Astrocyte (in vitro differentiated cells and primary cell): Measurements from ENCODE around the gene UPB1. TPM values are rescaled to one million over a fixed set of nuclear protein-coding genes. Genes with fewer than 3 reads are reported as not detected.

Source experiments
- DNase-seq: peaks from one replicate; pipeline ENCODE4 v3.0.0-alpha.2; 2010; ENCODE audit warnings: low read depth
- FAIRE-seq: peaks from 2 replicates; lab custom pipeline; 2011; peaks lifted over from hg19 to GRCh38; lab: Jason Lieb, UNC
- H2AFZ ChIP-seq: 2 replicates; pipeline ENCODE4 v1.6.0; 2012; ENCODE audit warnings: low read depth, low read length, inconsistent platforms
- H3K27ac ChIP-seq: 2 replicates; pipeline ENCODE4 v1.5.1; 2011; ENCODE audit warnings: low read depth, low read length, inconsistent platforms
- H3K27me3 ChIP-seq: 2 replicates; pipeline ENCODE4 v1.6.0; 2011; ENCODE audit warnings: low read length, inconsistent platforms; ENCODE audit not compliant: insufficient read depth
- H3K36me3 ChIP-seq: 2 replicates; pipeline ENCODE4 v1.5.1; 2011; ENCODE audit warnings: low read length, inconsistent platforms; ENCODE audit not compliant: insufficient read depth
- H3K4me1 ChIP-seq: 2 replicates; pipeline ENCODE4 v1.5.1; 2011; ENCODE audit warnings: low read length, inconsistent platforms; ENCODE audit not compliant: insufficient read depth
- H3K4me2 ChIP-seq: 2 replicates; pipeline ENCODE4 v1.6.0; 2012; ENCODE audit warnings: low read length, inconsistent platforms
- H3K4me3 ChIP-seq: 2 replicates; pipeline ENCODE4 v1.5.1; 2011; ENCODE audit warnings: low read depth, mild to moderate bottlenecking, low read length, inconsistent platforms; ENCODE audit not compliant: insufficient read depth
- H3K79me2 ChIP-seq: 2 replicates; pipeline ENCODE4 v1.6.0; 2012; ENCODE audit warnings: mild to moderate bottlenecking, low read length, inconsistent platforms; ENCODE audit not compliant: insufficient read depth
- H3K9ac ChIP-seq: 2 replicates; pipeline ENCODE4 v1.6.0; 2012; ENCODE audit warnings: mild to moderate bottlenecking, low read length, inconsistent platforms
- H3K9me3 ChIP-seq: 2 replicates; pipeline ENCODE4 v1.5.1; 2012; ENCODE audit warnings: low read depth, mild to moderate bottlenecking, low read length, inconsistent platforms; ENCODE audit not compliant: insufficient read depth
- H4K20me1 ChIP-seq: 2 replicates; pipeline ENCODE4 v1.6.0; 2012; ENCODE audit warnings: low read length, inconsistent platforms; ENCODE audit not compliant: insufficient read depth
- H3K27ac Mint-ChIP-seq: one replicate; pipeline ENCODE4 v1.8.0; 2021; ENCODE audit warnings: mild to moderate bottlenecking, mixed read lengths; ENCODE audit not compliant: unreplicated experiment
- H3K27me3 Mint-ChIP-seq: one replicate; pipeline ENCODE4 v1.8.0; 2021; ENCODE audit warnings: low read depth, mixed read lengths; ENCODE audit not compliant: unreplicated experiment
- H3K36me3 Mint-ChIP-seq: one replicate; pipeline ENCODE4 v1.8.0; 2021; ENCODE audit warnings: low read depth, mixed read lengths; ENCODE audit not compliant: unreplicated experiment
- H3K4me1 Mint-ChIP-seq: one replicate; pipeline ENCODE4 v1.8.0; 2021; ENCODE audit warnings: low read depth, mixed read lengths; ENCODE audit not compliant: unreplicated experiment
- H3K4me3 Mint-ChIP-seq: one replicate; pipeline ENCODE4 v1.8.0; 2021; ENCODE audit warnings: mild to moderate bottlenecking, moderate library complexity, mixed read lengths; ENCODE audit not compliant: unreplicated experiment
- H3K9me3 Mint-ChIP-seq: one replicate; pipeline ENCODE4 v1.8.0; 2021; ENCODE audit warnings: mild to moderate bottlenecking, mixed read lengths; ENCODE audit not compliant: unreplicated experiment
- EZH2 ChIP-seq: IDR thresholded peaks from 2 replicates; pipeline ENCODE4 v1.6.1; 2012; ENCODE audit warnings: mild to moderate bottlenecking, low read length, inconsistent platforms; ENCODE audit not compliant: insufficient read depth
- total RNA-seq: library from RNA; stranded (reverse); gene quantifications from 2 replicates; pipeline ENCODE4 v1.2.1, GENCODE V29; 2021
- TF ChIP-seq, protein P1 (sequence below): IDR thresholded peaks from 2 replicates; pipeline ENCODE4 v1.5.1; 2011; ENCODE audit warnings: low read depth, mild to moderate bottlenecking, inconsistent platforms, low read length, moderate library complexity; ENCODE audit not compliant: insufficient read depth

The UPB1 gene
- total RNA-seq, 1 donor from 2014 or later: 0.30 TPM

DNA sequence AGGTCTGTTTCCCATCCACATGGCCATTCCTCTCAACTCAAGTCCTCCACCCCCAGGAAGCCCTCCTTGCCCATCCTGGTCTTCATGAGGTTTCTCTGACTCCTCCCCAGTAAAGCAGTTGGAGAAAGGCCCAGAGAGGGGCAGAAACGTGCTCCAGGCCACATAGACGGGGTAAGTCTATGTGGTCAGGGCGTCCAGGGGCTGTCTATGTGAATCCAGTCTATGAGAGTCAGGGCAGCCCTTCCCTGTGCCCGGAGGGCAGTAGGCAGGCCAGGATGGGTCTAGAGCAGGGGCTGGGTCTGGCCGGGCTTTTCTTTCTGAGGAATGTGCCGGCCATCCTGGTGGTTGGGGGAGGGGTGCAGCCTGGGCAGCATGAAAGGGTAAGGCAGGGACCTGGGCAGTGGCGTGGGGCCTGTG, 48.1 kb downstream of the UPB1 start:
- no peak overlapping the region for H3K27ac Mint-ChIP-seq
- peaks cover 21% of the 10 kb centered on the region for H3K36me3 Mint-ChIP-seq
- Histone ChIP-seq H3K27ac (no peak overlapping the region), H3K79me2 (no peaks in the 10 kb centered on the region), H3K4me3 (no peak overlapping the region), H3K36me3 (peaks cover 17% of the 10 kb centered on the region), H3K4me2 (no peak overlapping the region), H2AFZ (no peak overlapping the region), H3K27me3 (no peaks in the 10 kb centered on the region), H3K9ac (no peak overlapping the region), H3K4me1 (peaks cover 7% of the 10 kb centered on the region), H3K9me3 (no peaks in the 10 kb centered on the region), H4K20me1 (peaks cover 42% of the 10 kb centered on the region)
- DNase-seq (no peak), FAIRE-seq (no peak)
- H3K27me3 Mint-ChIP-seq: no peaks in the 10 kb centered on the region
- no peak for TF ChIP-seq EZH2
- TF ChIP-seq, protein P1, sequence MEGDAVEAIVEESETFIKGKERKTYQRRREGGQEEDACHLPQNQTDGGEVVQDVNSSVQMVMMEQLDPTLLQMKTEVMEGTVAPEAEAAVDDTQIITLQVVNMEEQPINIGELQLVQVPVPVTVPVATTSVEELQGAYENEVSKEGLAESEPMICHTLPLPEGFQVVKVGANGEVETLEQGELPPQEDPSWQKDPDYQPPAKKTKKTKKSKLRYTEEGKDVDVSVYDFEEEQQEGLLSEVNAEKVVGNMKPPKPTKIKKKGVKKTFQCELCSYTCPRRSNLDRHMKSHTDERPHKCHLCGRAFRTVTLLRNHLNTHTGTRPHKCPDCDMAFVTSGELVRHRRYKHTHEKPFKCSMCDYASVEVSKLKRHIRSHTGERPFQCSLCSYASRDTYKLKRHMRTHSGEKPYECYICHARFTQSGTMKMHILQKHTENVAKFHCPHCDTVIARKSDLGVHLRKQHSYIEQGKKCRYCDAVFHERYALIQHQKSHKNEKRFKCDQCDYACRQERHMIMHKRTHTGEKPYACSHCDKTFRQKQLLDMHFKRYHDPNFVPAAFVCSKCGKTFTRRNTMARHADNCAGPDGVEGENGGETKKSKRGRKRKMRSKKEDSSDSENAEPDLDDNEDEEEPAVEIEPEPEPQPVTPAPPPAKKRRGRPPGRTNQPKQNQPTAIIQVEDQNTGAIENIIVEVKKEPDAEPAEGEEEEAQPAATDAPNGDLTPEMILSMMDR: no peak
- H3K4me3 Mint-ChIP-seq: no peak overlapping the region
- H3K4me1 Mint-ChIP-seq: peaks cover 2% of the 10 kb centered on the region
- no peaks in the 10 kb centered on the region for H3K9me3 Mint-ChIP-seq

DNA sequence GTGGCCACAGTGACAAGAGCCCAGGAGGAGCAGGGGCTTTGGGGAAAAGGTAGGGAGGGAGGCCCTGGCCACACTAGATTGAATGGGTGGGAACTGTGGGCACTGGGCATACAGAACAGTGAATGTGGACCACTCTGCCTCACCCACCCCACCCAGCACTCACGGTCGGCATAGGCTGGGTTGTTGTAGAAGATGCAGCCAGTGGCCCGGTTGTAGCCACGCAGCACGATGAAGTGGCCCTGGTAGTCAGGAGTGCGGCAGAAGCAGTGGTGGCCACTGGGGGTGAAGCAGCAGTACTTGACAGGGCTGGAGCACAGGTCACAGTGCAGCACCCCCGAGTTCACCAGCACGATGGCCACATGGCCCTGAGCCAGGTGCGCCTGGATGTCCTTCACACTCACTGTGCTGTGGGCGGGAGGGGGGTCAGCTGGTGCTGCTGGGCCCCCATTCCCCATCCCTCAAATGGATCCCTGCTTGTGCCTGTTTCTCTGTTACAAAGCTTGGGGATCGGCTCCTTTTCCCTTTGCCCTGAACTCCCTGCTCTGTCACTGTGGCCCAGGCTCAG, 48.6 kb downstream of the UPB1 start:
- peaks cover 17% of the 10 kb centered on the region for H3K36me3 ChIP-seq
- no peak for FAIRE-seq

GRCh38 chr22:24548812-24549211, 53.7 kb downstream of the UPB1 start:
- no peak overlapping the region for H3K9ac ChIP-seq
- no peak overlapping the region for H3K27ac ChIP-seq
- H3K27me3 Mint-ChIP-seq: no peaks in the 10 kb centered on the region
- H3K4me3 Mint-ChIP-seq: no peak overlapping the region
- FAIRE-seq: no peak
- peaks cover 50% of the 10 kb centered on the region for H3K79me2 ChIP-seq
- H2AFZ ChIP-seq: no peak overlapping the region
- peaks cover 75% of the 10 kb centered on the region for H4K20me1 ChIP-seq
- peaks cover 20% of the 10 kb centered on the region for H3K4me1 Mint-ChIP-seq
- no peak overlapping the region for H3K27ac Mint-ChIP-seq
- H3K4me3 ChIP-seq: no peak overlapping the region
- peaks cover 12% of the 10 kb centered on the region for H3K4me1 ChIP-seq
- no peak overlapping the region for H3K4me2 ChIP-seq
- TF ChIP-seq EZH2: no peak
- TF ChIP-seq, protein P1: no peak
- DNase-seq: no peak
- H3K9me3 Mint-ChIP-seq: no peaks in the 10 kb centered on the region
- H3K27me3 ChIP-seq: no peaks in the 10 kb centered on the region
- H3K36me3 ChIP-seq: peaks cover 8% of the 10 kb centered on the region
- no peaks in the 10 kb centered on the region for H3K9me3 ChIP-seq
- H3K36me3 Mint-ChIP-seq: peaks cover 14% of the 10 kb centered on the region

More for the DNA sequence above, 48.6 kb downstream of the UPB1 start:
- Histone ChIP-seq H3K9me3 (no peaks in the 10 kb centered on the region), H4K20me1 (peaks cover 48% of the 10 kb centered on the region), H3K27me3 (no peaks in the 10 kb centered on the region), H3K4me1 (peaks cover 7% of the 10 kb centered on the region), H3K9ac (no peak overlapping the region), H2AFZ (no peak overlapping the region), H3K4me2 (no peak overlapping the region), H3K79me2 (peaks cover 2% of the 10 kb centered on the region), H3K4me3 (no peak overlapping the region), H3K27ac (no peak overlapping the region)
- H3K27me3 Mint-ChIP-seq: no peaks in the 10 kb centered on the region
- TF ChIP-seq EZH2: no peak
- TF ChIP-seq, protein P1: no peak
- no peak overlapping the region for H3K4me3 Mint-ChIP-seq
- H3K4me1 Mint-ChIP-seq: peaks cover 2% of the 10 kb centered on the region
- no peak overlapping the region for H3K27ac Mint-ChIP-seq
- DNase-seq: no peak
- no peaks in the 10 kb centered on the region for H3K9me3 Mint-ChIP-seq
- H3K36me3 Mint-ChIP-seq: peaks cover 18% of the 10 kb centered on the region
